T-helper 17 cell (primary cell): ENCODE data around the gene IMMT. TPM values are rescaled to one million over a fixed set of nuclear protein-coding genes. Genes with fewer than 3 reads are reported as not detected.
"Not testable (repeated sequence)": the region's sequence is repeated elsewhere in the genome, so short reads cannot be mapped to it uniquely, and the experiment has no call there.

Experiments
- ATAC-seq: fragments of 150-1000 bp; cut with Tn5 transposase; 2 replicates; pipeline ENCODE4 v1.10.0; 2021; ENCODE audit warnings: mild to moderate bottlenecking, moderate library complexity
- DNase-seq, 3 donors: peaks; one replicate each; pipeline versions ENCODE4 v3.0.0 to v3.0.0-alpha.2; 2020 to 2021
- H3K9me3 ChIP-seq: one replicate; pipeline ENCODE4 v1.7.0; 2013; ENCODE audit warnings: low read length, mild to moderate bottlenecking; ENCODE audit not compliant: control insufficient read depth, poor library complexity, severe bottlenecking
- H3K27ac Mint-ChIP-seq: one replicate; pipeline ENCODE4 v1.8.0; 2022; ENCODE audit warnings: mild to moderate bottlenecking, moderate library complexity, mixed read lengths
- H3K27me3 Mint-ChIP-seq: one replicate; pipeline ENCODE4 v1.8.0; 2022; ENCODE audit warnings: mixed read lengths
- H3K36me3 Mint-ChIP-seq: one replicate; pipeline ENCODE4 v1.8.0; 2022; ENCODE audit warnings: low read depth, mixed read lengths
- H3K4me1 Mint-ChIP-seq: one replicate; pipeline ENCODE4 v1.8.0; 2022; ENCODE audit warnings: mild to moderate bottlenecking, mixed read lengths
- H3K4me3 Mint-ChIP-seq: one replicate; pipeline ENCODE4 v1.8.0; 2022; ENCODE audit warnings: mild to moderate bottlenecking, moderate library complexity, mixed read lengths
- total RNA-seq, 4 donors: library from RNA in 2 of 4; stranded (reverse) in 2 of 4; gene quantifications; one replicate each; pipeline ENCODE4 v1.2.3 and lab custom pipeline; 2022 to 2026

The IMMT gene
- total RNA-seq, 2 donors from 2014 or later: 57.8 to 61.3 TPM

DNA sequence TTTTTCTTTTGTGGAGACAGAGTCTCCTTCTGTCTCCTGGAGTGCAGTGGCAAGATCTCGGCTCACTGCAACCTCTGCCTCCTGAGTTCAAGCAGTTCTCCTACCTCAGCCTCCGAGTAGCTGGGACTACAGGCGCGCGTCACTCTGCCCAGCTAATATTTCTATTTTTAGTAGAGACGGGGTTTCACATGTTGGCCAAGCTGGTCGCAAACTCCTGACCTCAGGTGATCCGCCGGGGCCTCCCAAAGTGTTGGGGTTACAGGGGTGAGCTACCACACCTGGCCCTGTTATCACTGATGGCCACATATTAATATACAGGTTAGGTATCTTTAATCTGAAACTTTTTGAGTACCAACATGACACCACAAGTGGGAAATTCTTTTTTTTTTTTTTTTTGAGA lies 7.4 kb upstream of the IMMT start:
- no peak overlapping the region for H3K4me3 Mint-ChIP-seq
- ATAC-seq: no peak
- peaks cover 4% of the 10 kb centered on the region for H3K36me3 Mint-ChIP-seq
- DNase-seq: no peak
- H3K4me1 Mint-ChIP-seq: peaks cover 25% of the 10 kb centered on the region
- no peak overlapping the region for H3K27ac Mint-ChIP-seq
- no peaks in the 10 kb centered on the region for H3K27me3 Mint-ChIP-seq
- no peaks in the 10 kb centered on the region for H3K9me3 ChIP-seq

DNA sequence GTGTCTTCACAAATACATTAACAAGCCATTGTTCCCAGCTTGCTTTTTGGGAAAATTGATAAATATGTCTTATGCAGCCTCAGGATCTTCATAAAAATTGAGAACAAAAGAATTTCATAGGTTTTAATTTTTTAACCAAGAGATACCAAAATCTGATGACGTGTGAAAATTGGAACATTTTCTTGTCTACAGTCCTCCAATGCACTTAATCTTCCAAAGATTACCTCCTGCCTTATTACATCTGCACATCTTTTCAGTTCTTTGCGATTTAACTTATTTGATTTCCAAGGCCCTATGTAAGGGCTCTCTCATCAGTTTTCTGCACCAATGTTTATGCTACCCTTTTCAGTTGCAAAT lies 7.1 kb upstream of the IMMT start:
- ATAC-seq: no peak
- Mint-ChIP-seq H3K4me1 (peaks cover 25% of the 10 kb centered on the region), H3K27ac (no peak overlapping the region), H3K4me3 (peak overlapping the region; percentile 19), H3K36me3 (peaks cover 4% of the 10 kb centered on the region), H3K27me3 (no peaks in the 10 kb centered on the region)
- DNase-seq: no peak
- H3K9me3 ChIP-seq: no peaks in the 10 kb centered on the region

DNA sequence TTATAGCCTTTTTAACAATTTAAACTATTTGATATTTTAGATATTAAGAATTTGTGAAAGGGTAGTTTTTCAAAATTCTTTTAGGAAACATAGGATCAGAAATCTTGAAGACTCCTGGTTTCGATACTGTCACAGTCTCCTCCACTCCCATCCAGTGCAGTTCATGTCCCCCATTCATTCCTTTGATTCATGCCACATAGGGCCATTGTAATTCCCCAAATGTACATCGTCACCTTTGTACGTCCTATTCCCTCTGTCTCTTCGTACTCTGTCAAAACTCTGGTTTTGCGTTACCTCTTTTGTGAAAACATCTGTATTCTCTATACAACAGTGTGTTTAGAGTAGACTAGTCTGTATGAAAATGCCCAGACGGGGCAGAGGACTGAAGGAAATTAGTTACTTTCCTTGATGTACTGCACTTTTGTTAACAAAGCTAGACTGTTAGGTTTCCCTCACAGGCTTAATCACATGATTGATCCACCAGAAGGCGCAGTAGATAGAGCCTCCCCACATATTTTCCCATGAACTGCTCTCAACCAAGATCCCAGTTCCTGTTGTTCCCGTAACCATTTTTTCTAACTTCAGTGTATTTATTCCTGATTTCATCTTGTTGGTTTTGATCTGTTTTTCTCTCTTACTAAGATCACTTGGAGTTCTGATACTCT lies 6.5 kb upstream of the IMMT start:
- Mint-ChIP-seq H3K27ac (no peak overlapping the region), H3K4me1 (peaks cover 24% of the 10 kb centered on the region), H3K4me3 (peak overlapping the region; percentile 19), H3K27me3 (no peaks in the 10 kb centered on the region), H3K36me3 (peaks cover 4% of the 10 kb centered on the region)
- DNase-seq: no peak
- ATAC-seq: no peak
- H3K9me3 ChIP-seq: no peaks in the 10 kb centered on the region

DNA sequence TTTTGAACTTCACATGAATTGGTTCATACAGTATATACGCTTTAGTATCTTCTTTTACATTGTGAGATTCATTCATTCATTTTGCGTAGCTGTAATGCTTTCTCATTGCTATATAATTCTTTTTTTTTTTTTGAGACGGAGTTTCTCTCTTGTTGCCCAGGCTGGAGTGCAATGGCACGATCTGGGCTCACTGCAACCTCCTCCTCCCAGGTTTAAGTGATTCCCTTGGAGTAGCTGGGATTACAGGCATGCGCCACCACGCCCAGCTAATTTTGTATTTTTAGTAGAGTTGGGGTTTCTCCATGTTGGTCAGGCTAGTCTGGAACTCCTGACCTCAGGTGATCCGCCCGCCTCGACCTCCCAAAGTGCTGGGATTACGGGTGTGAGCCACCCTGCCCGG lies 5.3 kb upstream of the IMMT start:
- not testable (repeated sequence) for DNase-seq, ATAC-seq, H3K9me3 ChIP-seq, H3K36me3 Mint-ChIP-seq, H3K27me3 Mint-ChIP-seq
- H3K27ac Mint-ChIP-seq: peak overlapping the region; percentile 98
- peaks cover 27% of the 10 kb centered on the region for H3K4me1 Mint-ChIP-seq
- H3K4me3 Mint-ChIP-seq: peak overlapping the region; percentile 45

DNA sequence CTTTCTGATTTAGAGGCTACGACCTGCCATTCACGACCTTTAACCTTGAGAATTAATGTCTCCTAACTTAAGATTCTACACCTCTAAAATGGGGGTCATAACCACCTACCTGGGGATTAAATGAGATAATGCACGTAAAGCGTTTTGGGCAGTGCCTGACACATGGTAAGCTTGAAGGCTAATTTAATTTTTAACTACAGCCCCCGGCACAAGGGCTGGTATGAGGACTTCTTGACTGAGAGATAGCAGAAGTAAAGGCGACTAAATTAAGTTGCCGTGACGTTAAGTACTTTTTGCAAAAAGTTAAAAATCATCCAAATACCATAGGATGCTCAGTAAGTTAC lies 4.5 kb upstream of the IMMT start:
- ATAC-seq (no peak), DNase-seq (no peak)
- Mint-ChIP-seq H3K27ac (peak overlapping the region; percentile 98), H3K27me3 (no peaks in the 10 kb centered on the region), H3K4me1 (peaks cover 30% of the 10 kb centered on the region), H3K36me3 (peaks cover 4% of the 10 kb centered on the region), H3K4me3 (peak overlapping the region; percentile 100)
- H3K9me3 ChIP-seq: no peaks in the 10 kb centered on the region

DNA sequence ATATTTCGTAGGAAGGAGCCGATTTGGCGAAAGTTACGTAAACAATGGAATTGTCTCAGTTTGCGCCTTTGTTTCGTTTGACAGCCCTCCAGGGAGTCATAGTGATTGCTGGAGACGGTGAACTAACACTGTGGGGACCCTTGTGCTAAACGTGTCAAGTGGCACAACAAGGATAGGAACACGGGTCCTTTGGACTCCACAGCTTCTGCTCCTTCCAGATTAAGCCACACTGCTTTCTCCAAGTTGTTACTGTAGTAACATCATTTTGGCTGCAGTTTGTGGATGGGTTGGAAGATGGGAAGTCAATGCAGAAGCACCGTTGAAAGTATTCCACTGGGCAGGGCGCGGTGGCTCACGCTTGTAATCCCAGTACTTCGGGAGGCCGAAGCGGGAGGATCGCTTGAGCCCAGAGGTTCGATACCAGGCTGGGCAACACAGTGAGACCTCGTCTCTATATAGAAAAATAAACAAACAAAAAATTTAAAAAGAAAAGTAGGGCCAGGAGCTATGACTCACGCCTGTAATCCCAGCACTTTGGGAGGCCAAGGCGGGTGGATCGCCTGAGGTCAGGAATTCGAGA lies 636 bp upstream of the IMMT start:
- H3K9me3 ChIP-seq: no peaks in the 10 kb centered on the region
- Mint-ChIP-seq H3K27ac (peak overlapping the region; percentile 97), H3K36me3 (peaks cover 2% of the 10 kb centered on the region), H3K4me3 (peak overlapping the region; percentile 97), H3K27me3 (no peaks in the 10 kb centered on the region), H3K4me1 (peaks cover 35% of the 10 kb centered on the region)
- DNase-seq (no peak), ATAC-seq (no peak)

DNA sequence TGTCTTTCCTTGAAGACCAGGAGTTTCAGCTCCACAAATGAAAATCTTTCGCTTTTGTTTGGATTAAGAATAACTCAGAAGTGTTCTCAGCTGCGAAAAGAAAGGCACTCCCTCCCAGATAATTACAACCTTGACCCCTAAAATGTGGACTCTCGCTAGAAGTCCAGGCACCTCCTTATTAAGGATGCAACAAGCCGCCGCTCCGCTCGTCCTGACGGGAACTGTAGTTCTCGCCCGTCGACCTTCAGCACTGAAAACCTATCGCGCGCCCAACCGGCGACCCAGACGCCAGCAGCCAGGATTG lies 559 bp downstream of the IMMT start:
- DNase-seq (no peak), ATAC-seq (no peak)
- H3K9me3 ChIP-seq: no peaks in the 10 kb centered on the region
- Mint-ChIP-seq H3K27me3 (no peaks in the 10 kb centered on the region), H3K27ac (peak overlapping the region; percentile 97), H3K36me3 (peaks cover 6% of the 10 kb centered on the region), H3K4me1 (peaks cover 40% of the 10 kb centered on the region), H3K4me3 (peak overlapping the region; percentile 97)

DNA sequence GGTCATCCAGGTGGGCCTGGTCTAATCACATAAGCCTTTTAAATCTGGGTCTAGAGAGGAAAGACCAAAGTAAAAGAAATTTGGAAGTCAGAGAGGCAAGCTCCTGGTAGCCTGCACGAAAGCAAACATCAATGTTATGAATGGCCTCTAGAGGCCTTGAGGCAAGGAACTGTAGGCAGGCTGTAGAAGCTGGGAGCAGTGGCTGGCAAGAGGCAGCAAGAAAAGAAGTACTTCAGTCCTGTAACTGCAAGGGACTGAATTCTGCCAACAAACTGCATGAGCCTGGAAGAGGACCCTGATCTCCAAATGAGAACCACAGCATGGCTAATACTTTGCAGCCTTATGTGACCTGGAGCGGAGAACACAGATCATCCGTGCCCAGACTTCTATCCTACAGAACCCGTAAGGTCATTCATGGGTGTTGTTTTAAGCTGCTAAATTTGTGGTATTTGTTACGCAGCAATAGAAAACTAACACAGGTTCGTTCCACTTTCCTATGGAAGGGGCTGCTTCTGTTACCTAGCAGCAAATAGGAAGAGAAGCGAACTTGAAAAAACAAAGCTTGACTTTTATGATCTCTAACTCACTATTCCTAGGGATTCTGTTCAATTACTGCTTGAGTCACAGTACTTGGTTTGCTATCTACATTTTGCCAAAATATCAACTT lies 1.2 kb downstream of the IMMT start:
- H3K36me3 Mint-ChIP-seq: peaks cover 3% of the 10 kb centered on the region
- no peak for DNase-seq

DNA sequence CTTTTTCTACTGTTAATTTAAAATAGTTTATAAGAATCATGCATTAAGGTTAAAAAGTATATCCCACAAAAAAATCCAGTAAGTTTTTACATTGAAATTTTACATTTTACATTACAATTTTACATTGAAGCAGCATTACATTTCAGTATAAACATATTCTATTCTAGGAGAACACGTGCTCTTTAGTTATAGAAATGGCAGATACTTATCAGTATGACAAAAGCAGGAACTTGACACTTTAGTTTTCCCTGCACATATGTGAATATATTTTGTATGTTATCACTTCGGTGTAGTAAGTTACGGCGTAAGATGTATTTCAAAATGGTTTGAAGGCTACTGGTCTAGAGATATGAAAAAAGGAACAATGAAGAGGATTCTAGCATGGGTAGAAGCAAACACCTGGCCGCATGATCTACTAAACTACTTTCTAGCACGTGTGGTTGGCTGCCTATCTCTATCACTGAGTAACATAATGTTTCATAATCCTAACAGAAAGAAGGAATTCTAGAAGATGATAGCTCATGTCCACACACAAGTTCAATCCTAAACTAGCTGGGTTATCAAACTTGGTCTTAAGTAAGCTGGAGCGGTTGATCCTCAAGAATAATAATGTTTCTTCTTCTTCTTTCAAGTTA lies 5.4 kb downstream of the IMMT start:
- H3K27ac Mint-ChIP-seq: peak overlapping the region; percentile 51
- peaks cover 55% of the 10 kb centered on the region for H3K4me1 Mint-ChIP-seq
- ATAC-seq (no peak), DNase-seq (no peak)
- H3K27me3 Mint-ChIP-seq: no peaks in the 10 kb centered on the region
- peaks cover 3% of the 10 kb centered on the region for H3K36me3 Mint-ChIP-seq
- H3K9me3 ChIP-seq: no peaks in the 10 kb centered on the region
- H3K4me3 Mint-ChIP-seq: no peak overlapping the region

More for the DNA sequence above, 1.2 kb downstream of the IMMT start:
- no peaks in the 10 kb centered on the region for H3K9me3 ChIP-seq
- peak overlapping the region; percentile 97 for H3K27ac Mint-ChIP-seq
- no peak for ATAC-seq
- H3K4me1 Mint-ChIP-seq: peaks cover 40% of the 10 kb centered on the region
- H3K27me3 Mint-ChIP-seq: no peaks in the 10 kb centered on the region
- H3K4me3 Mint-ChIP-seq: peak overlapping the region; percentile 97

DNA sequence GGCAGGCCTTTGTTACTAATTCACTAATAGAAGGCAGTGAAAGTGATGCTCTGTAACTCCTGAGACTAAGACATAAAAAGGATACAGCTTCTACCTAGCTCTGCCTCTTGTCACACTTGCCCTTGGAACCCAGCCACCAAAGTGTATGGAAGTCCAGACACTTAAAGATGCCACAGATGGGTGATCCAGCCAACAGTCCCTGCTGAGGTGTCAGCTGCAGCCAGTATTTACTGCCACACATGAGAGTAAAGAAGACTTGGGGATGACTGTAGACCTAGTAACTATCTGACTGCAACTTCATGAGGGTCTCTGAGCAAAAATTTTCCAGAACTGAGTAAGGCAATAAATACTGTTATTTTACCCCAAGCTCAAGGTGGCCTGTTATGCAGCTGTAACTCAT lies 8.8 kb downstream of the IMMT start:
- H3K27me3 Mint-ChIP-seq: no peaks in the 10 kb centered on the region
- H3K27ac Mint-ChIP-seq: peak overlapping the region; percentile 95
- peaks cover 3% of the 10 kb centered on the region for H3K36me3 Mint-ChIP-seq
- H3K4me1 Mint-ChIP-seq: peaks cover 56% of the 10 kb centered on the region
- H3K4me3 Mint-ChIP-seq: peak overlapping the region; percentile 87
- no peaks in the 10 kb centered on the region for H3K9me3 ChIP-seq
- ATAC-seq: no peak
- DNase-seq: no peak

DNA sequence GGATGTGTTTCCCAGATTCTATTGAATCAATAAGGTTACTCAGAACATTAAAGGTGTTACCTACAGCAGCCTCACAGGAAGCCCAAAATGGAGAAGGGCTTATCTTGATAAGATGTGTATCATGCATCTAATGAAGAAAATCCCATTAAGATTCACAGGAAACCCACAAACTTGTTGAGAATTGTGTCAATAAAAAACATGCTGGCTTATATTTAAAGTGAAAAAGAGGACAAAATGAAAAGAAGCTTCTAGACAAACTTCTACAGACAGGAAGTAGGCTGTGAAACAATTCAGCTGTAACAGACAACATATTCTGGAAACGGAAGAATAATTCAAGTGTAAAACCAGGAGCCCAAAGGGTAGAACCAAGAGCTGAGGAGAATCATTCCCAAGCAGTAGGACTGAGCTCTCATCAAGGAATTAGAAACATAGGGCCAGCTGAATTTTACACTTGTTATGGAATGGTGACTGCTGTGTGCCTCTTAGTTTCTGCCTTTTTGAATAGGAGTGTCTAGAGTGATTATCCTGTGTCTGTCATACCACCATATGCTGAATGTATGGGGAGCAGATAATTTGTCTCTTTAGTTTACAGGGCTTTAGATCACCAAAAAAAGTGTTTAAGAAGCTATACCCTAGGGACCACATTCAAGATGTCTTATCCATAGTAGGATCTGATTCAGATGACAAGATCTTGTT lies 9.6 kb downstream of the IMMT start:
- Mint-ChIP-seq H3K27me3 (no peaks in the 10 kb centered on the region), H3K36me3 (peaks cover 3% of the 10 kb centered on the region), H3K27ac (peak overlapping the region; percentile 95), H3K4me3 (peak overlapping the region; percentile 87), H3K4me1 (peaks cover 53% of the 10 kb centered on the region)
- H3K9me3 ChIP-seq: no peaks in the 10 kb centered on the region
- ATAC-seq: peak; percentile 81
- DNase-seq: no peak

DNA sequence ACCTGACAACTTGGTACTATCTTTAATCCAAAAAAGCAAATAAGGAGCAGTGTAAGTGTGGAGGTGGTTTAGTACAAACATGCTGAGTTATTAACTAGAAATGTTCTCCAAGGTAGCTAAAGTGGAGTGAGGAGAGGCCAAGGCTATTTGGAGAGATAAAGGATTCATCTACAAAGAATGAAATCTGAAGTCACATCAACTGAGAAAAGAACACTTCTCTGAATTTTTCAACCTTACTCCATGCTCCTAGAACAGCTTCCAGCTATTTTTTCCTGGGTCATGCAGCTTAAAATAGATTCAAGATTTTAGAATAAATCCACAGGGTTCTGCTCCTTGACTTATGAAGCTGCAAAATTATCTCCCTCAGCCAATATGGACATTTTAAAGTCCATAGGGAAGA lies 18.7 kb downstream of the IMMT start:
- ATAC-seq: no peak
- Mint-ChIP-seq H3K27me3 (no peaks in the 10 kb centered on the region), H3K36me3 (peaks cover 14% of the 10 kb centered on the region), H3K4me1 (peaks cover 18% of the 10 kb centered on the region), H3K27ac (peak overlapping the region; percentile 45), H3K4me3 (no peak overlapping the region)
- no peak for DNase-seq
- H3K9me3 ChIP-seq: no peaks in the 10 kb centered on the region

DNA sequence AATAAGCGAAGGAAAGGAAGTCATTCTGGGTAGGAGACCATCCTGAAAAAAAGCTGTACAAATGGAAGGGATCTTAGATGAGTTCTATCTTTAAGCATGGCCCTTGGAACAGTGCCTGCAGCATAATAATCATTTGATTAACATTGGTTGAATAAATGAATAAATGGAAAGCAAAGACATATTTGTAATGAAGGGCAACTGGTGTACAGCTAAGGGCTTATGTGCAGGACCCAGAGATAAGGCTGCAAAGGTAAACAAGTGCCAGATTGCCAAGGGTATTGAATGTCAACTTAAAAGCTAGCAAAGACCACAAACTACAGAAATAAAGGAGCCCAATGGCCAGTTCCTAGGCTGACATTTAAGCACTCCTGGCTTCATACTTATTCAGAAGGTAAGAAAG lies 19.4 kb downstream of the IMMT start:
- H3K27ac Mint-ChIP-seq: peak overlapping the region; percentile 49
- ATAC-seq (no peak), DNase-seq (no peak)
- no peak overlapping the region for H3K4me3 Mint-ChIP-seq
- no peaks in the 10 kb centered on the region for H3K27me3 Mint-ChIP-seq
- peaks cover 21% of the 10 kb centered on the region for H3K4me1 Mint-ChIP-seq
- no peaks in the 10 kb centered on the region for H3K9me3 ChIP-seq
- peaks cover 14% of the 10 kb centered on the region for H3K36me3 Mint-ChIP-seq
